NCI-H748 treated with DMSO at 0.1 percent for 48 hours (cell line): ENCODE data around the gene OPA1.

Source experiments
- DNase-seq: peaks from one replicate; lab custom pipeline; 2025; lab: John Stamatoyannopoulos, UW

OPA1 gene

GRCh38 chr3:193650585-193650984, 57.6 kb downstream of the OPA1 start:
- DNase-seq: no peak

DNA sequence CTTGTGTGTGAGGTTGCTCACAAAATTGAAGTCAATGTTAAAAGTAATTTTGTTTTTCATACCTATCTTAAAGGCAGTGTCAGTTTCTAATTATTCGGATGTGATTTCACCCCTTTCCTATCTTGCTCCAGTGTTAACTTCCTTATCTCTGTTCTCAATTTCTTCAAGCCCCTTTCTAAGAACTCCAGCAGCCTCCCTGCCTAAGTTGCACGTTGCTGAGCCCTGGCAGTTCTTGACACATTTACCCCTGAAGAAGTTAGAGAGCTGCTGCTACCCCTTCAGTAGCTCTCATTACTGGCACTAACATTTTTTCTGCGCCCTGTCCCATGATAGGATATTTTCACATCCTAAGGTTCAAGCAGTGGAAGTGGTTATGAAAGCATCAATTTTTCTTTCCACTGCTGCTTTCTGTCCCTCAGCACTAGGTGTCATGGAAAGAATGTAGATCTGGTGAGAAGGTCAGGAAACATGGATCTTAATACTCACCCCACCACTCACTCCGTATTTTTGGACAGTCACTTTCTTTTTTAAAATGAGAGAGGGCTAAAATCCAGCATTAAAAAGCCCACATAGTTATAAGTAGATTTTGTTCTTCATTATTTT, 62.9 kb downstream of the OPA1 start:
- DNase-seq: no peak

- no peak for DNase-seq
These were observed 63.4 kb downstream of the OPA1 start for GRCh38 chr3:193656445-193656844.

GRCh38 chr3:193656878-193657282, 63.9 kb downstream of the OPA1 start:
- no peak for DNase-seq

- no peak for DNase-seq
These were observed 67.2 kb downstream of the OPA1 start for GRCh38 chr3:193660171-193660570.

DNA sequence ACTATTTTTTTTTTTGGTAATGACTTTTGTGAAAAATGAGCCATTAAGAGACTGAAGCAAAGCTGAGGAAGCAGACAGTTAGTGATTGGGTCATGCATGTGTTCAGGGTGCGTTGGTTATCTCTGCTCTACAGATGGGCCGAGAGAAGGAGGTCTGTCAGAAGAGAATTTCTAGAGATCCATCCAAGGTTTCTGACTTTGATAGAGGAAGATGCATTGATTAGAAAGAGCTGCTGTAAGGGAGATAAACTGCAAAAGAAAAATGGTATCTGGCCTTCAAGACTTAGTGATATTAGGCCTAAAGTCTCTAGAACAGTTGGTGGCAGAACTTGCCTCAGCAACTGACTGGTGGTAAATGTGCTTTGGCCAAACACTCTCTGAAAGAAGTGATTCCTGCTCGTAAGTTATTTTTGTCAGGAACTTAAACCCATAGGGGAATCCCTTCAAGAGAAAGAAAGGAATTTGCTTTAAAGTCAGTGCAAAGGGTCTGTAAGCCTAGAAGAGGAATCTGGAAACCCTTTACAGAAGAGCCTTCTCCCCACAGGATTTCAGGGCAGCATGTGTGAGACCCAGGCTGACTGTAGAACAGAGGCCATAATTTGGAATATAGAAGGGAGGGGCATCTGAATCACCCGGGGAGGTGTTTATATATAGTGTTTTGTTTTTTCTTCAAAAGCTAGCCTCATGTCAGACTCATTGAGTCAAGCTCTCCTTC, 67.8 kb downstream of the OPA1 start:
- DNase-seq: no peak

DNA sequence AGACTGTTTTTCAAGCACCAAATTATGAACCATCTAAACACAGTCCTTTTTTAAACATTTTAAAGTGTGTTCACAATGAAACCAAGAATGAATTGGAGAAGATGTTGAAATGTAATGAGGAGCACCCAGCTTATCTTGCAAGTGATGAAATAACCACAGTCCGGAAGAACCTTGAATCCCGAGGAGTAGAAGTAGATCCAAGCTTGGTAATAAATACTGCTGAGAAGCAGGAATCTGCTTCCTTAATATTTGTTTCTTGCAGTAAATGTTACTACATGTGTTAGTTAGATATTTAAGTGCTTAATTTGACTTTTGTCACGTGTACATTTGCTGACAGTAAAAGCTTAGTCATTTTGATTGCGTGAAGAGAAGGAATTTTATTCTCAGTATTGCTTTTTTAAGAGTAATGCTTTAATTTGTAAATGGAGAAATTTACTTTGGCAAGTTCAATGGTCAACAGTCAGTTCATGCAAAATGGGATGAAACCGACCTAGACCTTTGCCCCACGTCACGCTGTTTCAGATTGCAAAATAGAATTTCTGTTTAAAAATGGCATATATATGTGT, 69.8 kb downstream of the OPA1 start:
- DNase-seq: no peak

DNA sequence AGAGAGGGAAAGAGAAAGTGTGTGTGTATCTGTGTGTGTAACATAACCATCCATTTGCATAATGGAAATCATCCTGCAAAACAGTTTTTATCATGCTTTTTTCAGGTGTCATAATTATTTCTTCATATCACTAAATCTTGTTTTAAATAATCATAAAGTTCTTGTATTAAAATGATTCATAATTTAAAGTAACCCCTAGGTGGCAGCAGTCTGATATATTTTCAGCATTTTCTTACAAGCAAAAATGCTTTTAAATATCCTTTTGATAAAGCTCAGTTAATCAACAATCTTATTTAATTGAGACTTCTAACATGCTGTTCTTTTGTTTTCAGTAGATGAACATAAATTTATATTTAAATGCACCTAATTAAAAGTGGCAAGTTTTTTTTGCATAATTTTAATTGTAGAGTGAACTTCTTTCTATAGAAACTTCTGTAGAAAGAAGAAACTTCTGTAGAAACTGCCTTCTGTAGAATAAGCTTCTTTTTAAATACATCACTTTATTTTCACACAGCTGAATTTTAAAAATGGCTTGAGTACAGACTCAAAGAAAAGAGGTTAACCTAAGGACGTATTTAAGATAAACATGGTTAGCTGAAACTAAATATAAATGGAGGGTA, 72.5 kb downstream of the OPA1 start:
- peak; percentile 8 for DNase-seq

DNA sequence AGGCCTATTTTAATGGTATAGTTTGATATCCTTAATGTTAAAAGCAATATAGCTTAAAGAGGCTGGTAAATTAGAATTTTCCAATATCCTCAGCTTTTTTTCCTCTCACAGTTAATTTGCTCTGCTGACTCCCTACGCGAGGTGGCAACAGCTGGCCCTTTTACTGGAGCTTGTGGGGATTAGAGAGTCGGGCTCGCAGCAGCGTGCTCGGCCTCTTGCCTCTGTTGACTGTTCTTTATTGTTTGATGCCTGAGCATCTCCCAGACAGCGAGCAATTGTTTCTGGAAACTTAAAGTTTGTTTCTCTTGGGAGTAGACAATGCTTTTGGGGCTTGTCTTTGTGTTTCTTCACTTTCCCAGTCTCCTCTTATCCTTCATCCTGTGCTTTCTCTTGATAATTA, 80.8 kb downstream of the OPA1 start:
- DNase-seq: no peak

- DNase-seq: no peak
These were observed 81.7 kb downstream of the OPA1 start for GRCh38 chr3:193674714-193675113.

- no peak for DNase-seq
These were observed 84.7 kb downstream of the OPA1 start for GRCh38 chr3:193677734-193678133.

- no peak for DNase-seq
These were observed 87.2 kb downstream of the OPA1 start for GRCh38 chr3:193680220-193680619.

- no peak for DNase-seq
These were observed 88.6 kb downstream of the OPA1 start for GRCh38 chr3:193681631-193682030.

GRCh38 chr3:193686665-193687483, 93.9 kb downstream of the OPA1 start:
- no peak for DNase-seq

- DNase-seq: no peak
These were observed 96.1 kb downstream of the OPA1 start for GRCh38 chr3:193688834-193689714.

- DNase-seq: no peak
These were observed 100.8 kb downstream of the OPA1 start for GRCh38 chr3:193693774-193694173.

- DNase-seq: no peak
These were observed 109.1 kb downstream of the OPA1 start for GRCh38 chr3:193701953-193702635.

DNA sequence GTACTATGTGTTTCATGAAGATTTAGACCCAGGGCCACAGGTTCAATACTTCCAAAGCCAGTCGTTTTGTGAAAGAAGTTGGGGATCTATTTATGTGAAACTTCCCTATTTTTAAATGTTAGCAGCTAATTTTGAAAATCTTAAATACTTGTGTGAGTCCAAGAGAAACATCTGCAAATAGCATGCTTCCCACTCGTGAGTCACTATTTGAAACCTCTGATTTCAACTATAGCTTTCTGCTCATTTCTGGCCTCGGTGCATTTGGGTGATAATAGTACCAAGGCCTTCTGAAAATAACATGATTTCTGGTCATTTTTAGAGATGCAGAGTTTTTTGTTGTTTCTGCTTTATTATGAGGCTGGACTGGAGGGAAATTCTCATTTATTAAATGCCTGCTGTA, 110.0 kb downstream of the OPA1 start:
- no peak for DNase-seq

DNA sequence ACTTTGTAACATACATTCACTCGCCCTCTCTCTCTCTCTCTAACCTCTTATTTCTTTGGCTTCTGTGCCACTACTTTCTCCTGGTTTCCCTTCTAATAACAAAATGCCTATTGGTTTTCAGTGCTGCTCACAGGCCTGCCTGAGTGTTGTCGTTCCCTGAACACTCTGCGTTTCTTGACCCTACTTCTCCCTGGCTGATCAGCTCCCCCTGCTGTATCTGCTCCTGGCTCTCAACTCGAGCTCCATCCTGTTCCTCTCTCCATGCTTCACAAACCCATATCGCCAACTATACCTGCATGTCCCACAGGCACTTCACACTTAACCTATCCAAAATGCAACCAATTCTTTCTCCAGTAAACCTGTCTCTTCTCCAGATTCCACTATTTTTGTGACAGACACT, 111.4 kb downstream of the OPA1 start:
- DNase-seq: no peak

GRCh38 chr3:193708270-193708669, 115.3 kb downstream of the OPA1 start:
- DNase-seq: no peak
